ENCODE results near the gene NDUFB4.
"Not testable (repeated sequence)": the region's sequence is repeated elsewhere in the genome, so short reads cannot be mapped to it uniquely, and the experiment has no call there.

The NDUFB4 gene

DNA sequence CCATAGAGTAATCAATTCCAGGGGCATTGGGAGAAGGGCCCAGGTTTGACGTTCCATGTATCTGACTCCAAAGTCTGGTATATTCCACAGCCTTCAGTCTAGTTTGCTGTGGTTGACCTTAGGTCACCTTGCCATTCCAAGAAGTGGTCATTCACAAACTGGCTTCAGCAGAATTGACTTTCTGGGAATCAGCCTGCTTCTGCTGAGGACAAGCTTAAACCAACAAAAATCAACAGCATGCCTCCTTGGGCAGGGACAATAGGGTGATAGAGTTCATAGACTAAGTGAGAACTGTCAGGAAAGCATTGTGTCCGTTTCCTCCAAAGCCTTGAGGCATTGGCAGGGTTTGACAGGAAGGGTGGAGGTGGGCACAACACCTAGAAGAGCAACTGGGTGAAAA lies 24.1 kb upstream of the NDUFB4 start:
- no peak for DNase-seq

DNA sequence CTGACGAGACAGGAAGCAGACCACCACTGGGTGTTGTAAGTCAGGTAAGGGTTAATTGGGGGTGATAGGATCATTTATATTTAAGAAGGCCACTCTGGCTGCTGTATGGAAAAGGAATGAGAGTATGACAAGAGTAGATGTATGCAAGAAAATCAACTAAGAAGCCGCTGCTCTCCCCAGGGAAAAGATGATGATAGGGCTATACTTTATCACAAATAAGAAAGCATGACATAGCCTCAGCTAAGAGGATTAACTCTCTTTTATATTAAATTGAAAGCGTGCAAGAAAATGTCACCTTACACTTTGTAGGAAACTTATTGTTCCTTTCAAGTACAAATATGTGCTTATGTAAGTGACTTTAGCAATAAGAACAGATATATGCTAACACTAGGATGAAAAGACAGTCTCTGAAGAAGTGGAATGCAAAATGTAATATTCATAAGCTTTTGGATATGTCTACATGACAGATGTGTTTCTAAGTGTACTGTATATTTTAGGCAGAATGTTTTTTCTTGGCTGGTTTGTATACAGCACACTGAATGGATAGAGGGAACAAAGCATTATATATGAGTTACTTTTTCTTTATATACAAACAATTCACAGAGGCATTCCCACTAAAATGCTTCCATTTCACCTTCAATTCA lies 8.7 kb upstream of the NDUFB4 start:
- DNase-seq, result no peak

DNA sequence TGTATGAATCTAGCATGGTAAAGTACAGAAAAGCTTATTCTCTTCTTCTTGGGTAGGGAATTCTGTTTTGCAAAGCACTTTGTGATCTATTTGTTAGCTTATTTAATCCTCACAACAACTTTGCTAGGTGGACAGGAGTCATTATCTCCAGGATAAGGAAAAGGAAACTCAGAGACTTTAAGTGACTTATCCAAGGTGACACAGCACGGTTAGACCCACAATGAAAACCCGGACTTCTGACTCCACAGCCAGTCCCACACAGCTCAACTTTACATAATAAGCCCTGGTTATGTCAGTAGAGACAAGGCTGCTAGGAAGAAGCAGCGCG lies 384 bp upstream of the NDUFB4 start:
- DNase-seq, result no peak

DNA sequence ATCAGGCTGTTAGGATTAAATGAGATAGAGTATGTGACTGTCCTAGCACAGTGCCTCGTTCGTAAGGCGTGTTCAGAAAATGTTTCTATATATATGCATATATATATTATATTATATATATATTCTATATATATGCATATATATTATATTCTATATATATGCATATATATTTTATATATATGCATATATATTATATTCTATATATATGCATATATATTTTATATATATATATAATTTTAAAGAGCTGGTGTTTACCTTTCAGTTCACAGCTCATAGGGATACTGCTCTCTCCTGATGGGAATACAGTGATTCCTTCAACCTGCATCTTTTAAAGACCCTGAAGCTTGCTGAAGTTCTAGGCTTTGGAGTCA lies 702 bp downstream of the NDUFB4 start:
- DNase-seq, result no peak

DNA sequence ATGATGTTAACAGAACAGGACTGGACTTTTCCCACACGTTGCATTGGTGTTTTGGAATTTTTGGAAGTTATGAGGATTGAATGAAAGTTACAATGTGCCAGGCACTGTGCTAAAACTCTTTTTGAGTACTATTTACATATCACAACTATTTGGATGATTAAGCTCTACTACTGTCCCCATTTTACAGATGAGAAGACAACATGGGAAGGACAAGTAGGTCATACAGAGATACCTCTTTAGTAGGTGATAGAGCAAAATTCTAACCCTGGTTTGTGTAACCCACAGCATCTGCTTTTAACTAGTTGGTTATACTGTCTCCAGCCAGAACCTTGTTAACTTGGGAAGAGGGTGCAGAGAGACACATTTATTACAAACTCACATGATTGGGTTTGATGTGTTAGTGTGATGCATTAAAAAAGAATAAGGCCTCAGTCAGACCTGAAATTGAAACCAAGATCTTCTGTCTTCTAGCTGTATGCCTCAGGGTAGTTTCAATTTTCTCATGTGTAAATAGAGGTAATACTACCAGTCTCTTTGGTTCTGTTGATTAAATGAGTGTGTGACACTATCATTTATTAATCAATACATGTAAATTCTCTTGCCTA lies 1.4 kb downstream of the NDUFB4 start:
- peak in 1 of 2 donors; percentile 11 for DNase-seq

DNA sequence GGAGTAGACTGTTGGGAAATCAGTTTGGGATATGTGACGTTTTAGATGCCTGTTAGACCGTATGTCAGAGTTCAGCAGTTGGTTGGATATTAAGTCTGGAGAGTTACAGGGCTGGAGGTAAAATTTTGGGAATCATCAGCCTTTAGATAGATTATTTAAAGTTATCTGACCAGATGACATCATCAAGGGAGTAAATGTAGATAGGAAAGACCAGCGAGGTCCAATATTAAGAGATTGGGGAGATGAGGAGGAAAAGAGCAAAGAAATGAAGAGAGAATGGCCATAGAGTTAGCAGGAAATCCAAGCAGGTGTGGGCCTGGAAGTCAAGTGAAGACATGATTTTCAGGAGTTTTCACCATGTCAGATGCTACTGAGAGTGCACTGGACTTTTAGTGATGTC lies 3.1 kb downstream of the NDUFB4 start:
- no peak for DNase-seq

DNA sequence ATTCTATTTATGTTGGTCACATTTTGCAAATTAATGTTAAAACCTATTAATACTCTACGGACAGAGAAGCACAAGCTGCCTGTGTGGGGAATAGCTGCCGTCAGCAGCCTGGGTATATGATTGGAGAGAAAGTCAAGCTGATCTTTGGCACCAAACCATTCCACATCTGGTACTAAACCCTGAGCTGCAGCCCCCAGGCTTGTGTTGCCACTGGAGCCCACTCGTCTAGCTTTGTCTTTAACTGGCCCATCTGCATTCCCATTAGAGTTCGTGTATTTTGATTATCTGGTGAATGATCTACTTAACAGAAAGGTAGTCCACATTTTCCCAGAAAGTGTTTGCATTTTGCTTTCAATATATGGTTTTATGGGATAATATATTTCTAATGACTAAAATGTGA lies 5.4 kb downstream of the NDUFB4 start:
- no peak for DNase-seq

DNA sequence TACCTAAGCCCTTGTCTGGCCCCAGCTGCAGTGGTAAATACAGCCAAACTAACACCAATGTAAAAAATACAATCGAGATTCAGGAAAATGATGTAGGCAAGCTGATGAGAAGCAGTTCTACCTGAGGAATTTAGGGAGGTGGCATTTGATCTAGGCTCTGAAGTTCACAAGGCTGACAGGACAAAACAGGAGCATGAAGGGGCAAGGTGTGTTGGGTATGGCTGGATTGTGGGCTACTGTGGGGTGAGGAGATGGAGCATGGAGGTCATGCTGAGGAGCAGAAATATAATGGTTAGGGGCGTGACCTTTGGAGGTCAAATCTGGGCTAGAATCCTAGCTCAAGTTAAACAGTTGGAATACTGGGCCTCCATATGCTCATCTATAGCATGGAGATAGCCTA lies 6.5 kb downstream of the NDUFB4 start:
- no peak for DNase-seq

DNA sequence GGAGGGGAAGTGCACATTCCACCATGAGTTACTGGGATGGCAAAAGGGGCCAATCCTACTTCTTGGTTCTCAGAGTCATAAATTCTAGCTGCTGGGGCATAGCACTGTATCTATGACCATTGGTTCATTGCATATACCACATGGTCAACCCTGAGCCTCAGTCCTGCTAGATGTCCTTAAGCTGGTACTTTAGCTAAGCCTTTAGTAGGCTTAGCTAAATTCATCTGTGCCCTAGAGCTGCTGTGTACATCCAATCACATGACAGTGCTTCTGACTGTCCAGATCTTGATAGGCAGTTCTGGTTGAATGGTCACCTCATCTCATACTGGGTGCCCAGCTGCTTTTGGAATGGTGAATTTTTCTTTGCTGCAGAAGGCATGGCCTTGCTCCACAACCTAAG lies 8.2 kb downstream of the NDUFB4 start:
- no peak for DNase-seq

DNA sequence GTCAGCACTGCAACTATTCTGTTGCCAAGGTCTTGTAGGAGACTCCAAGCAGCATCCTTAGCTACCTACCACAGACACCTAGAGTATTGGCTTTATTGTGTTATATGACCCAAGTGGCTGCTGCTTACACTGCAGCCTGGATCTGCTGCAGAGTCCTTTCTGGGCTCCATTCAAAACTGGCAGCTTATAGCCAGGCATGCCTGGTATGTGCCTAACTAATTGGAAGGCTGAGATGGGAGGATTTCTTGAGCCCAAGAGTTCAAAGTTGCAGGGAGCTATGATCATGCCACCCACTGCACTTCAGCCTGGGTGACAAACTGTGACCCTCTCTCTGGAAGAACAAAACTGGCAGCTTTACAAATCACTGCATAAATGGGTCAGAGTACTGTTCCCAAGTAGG lies 8.6 kb downstream of the NDUFB4 start:
- no peak for DNase-seq

DNA sequence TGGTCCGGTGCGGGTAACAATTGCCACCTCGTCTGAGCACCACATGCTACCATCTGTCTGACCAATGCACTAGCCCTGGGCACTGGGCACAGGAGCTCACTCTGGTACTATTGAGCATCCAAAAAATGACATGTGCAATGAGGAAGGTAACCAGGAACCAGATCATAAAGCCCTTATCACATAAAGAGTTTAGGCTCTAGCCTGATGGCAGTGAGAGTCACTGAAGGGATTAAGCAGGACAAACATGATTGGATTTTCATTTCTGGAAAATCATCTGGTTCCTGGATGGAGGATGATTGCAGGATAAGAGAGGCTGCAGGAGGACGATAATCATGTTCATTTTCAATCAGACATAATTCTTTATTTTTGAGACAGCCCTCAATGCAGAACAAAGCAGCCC lies 12.4 kb downstream of the NDUFB4 start:
- DNase-seq, result no peak

DNA sequence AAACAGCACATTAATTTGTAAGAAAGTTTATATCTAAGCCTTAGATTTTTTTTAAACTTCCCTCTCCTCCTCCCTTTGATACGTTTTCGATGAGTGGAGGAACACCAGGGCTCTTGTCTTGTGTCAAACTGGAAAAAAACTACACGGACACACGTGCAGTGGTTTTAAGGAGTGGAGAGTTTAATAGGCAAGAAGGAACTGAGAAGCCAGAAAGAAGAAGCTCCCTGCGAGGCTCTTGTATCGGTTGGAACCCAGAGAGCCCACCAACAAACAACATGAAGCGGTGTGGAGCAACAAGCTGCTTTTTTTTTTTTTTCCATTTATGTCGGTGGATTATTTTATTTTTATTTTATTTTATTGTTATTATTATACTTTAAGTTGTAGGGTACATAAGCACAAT lies 18.6 kb downstream of the NDUFB4 start:
- DNase-seq, result no peak

DNA sequence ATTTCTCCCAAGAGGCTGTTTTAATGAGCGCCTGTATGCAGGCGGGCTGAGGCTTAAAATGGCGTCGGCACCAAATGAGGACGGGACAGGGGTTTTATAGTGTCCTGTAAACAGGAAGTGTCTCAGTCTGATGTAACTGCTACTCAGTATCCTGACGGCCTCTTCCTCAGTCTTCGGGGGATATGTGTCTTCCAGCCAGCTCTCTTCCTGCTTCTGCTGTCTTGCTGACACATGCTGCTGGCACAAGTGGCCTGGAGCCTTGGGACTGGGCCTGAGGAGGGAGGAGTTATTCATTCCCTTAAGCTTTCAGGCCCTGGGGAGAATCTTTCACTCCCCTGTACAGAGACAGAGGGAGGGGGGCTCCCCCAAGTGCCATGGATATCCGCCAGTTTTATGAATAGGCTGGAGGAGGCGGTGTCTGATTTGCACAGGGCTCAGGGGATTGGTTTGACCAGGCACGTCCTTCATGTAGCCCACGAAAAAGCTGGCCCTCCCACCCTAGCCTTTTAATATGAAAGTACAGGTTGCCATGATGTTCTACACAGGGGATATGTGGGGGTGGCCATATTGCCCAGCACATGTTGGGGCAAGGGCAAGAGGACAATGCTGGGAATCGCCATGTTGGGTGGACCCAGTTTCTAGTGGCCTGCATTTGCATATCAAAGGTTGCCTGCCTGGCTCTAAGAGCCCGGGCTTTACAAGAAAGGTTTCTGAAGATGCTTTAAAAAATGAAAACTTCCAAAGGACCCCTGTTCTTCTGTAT lies 19.9 kb downstream of the NDUFB4 start:
- DNase-seq, result peak in 1 of 2 donors; percentile 6

DNA sequence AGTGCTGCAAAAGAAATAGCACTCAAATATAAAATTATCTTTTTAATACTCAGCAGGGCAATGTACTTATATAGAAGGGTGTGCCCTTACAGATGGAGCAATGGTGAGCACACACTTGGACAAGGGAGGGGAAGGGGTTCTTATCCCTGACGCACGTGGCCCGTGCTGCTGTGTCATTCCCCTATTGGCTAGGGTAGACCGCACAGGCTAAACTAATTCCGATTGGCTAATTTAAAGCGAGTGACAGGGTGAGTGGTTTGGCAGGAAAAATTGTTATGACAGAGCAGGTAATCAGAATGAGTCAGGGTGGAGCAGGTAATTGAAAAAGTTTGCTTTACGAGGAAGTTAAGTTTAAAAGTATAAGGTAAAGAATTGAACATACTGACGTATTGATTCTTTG lies 20.6 kb downstream of the NDUFB4 start:
- DNase-seq, result not testable (repeated sequence)

DNA sequence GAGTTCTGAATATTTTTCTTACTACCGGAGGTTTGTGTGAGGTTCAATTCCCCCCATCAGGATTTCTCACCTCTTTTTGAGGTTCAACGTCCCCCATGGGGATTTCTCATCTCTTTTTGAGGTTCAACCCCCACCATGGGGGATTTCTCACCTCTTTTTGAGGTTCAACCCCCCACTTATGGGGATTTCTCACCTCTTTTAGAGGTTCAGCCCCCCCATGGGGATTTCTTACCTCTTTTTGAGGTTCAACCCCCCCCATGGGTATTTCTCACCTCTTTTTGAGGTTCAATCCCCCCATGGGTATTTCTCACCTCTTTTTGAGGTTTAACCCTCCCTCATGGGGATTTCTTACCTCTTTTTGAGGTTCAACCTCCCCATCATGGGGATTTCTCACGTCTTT lies 26.3 kb downstream of the NDUFB4 start:
- no peak for DNase-seq

DNA sequence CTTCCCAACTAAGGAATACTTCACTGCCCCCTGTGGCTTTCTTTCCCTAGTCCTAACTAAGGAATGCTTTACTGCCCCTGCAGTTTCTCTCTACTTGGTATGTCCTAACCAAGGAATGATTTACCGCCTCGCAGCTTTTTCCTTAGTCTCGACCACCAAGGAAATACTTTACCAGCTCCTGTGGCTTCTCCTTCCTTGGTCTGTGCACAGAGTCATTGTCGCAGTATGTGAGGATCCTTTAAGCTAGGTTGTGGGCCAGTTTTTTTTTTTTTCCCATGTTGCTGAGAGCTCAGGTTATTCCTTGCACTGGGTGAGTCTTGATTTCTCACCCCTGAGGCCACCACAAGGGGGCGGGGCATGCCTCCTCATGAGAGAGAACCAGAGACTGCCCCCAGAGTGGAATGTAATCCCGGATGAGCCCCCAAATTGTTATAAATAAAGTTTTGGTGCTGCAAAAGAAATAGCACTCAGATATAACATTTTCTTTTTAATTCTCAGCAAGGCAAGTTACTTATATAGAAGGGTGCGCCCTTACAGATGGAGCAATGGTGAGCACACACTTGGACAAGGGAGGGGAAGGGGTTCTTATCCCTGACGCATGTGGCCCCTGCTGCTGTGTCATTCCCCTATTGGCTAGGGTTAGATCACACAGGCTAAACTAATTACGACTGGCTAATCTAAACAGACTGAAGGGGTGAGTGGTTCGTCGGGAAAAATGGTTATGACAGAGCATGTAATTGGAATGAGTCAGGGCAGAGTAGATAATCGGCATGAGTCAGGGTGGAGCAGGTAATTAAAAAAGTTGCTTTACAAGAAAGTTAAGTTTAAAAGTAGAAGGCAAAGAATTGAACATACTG lies 27.0 kb downstream of the NDUFB4 start:
- peak in 1 of 2 donors; percentile 13 for DNase-seq

DNA sequence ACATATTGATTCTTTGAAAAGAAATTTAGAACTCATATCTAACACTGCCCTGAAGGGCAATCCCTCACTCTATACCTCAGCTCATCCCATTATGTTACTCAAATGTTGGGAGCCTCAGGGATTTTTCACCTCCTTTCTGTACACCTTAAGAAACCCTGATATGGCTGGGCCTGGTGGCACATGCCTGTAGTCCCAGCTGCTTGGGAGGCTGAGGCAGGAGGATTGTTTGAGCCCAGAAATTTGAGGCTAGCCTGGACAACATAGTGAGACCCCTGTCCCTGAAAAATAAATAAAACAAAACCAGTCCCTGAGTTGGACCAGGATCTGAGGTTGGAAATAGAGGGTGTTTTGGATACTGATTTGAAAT lies 27.6 kb downstream of the NDUFB4 start:
- no peak for DNase-seq

DNA sequence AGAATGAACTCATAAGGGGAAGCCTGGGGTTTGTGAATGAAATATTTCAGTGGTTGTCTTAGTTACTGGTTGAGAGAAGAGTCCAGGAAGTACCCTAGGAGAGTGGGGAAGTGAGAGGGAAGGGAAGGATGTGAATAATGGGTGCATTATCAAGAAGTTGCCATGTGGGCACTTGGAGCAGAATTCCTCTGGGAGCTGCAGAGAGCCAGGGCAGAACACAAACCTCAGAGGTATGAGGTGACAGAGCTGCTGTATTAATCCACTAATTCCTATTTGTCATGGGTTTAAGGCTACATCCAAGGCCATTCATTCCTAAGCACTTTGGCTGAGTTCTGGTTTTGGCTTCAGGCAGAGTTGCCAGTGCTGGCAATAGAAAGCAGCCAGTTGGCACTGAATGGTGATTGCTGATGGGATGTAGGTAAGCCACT lies 29.0 kb downstream of the NDUFB4 start:
- no peak for DNase-seq

DNA sequence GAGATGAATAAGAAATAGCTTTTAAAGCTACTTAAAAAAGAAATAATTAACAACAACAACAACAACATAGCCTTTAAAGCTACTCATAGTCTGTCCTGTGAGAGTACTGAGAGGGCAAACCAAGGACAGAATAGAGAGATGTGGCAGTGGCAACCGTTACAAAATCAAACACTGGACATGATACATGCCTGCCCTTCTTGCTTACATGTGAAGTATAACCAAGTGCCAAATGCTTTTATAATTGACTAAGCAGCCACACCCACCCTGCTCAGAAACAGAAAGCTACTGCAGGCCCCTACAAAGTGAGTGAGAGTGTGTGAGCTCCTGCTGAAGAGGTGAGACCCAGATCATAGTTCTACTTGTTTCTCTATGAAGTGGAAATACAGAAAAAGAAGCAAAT lies 38.4 kb downstream of the NDUFB4 start:
- no peak for DNase-seq

DNA sequence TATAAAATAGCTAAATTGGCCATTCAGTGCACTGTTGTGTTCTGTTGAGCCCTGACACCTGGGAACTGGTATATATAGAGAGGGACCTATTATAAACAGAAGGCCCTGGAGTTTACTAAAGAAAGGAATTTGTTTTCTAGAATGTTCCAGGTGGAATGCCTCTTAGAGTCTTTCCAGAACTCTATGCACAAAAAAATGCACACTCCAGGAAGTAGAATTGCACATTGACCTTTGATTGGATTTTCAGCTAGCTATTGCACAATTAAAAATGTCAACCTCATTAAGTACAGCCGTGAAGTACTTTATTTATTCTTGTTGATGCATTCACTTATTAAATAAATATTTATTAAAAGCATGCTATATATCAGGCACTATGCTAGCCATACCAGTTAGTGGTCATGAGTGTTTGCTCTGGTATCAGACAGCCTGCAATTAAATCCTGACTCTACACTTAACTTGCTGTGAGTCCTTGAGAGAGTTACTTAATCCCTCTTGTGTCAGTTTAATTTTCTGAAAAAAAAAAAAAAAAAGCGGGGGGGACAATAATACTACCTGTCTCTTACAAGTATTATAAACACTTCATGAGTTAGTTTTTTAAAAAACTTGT lies 40.8 kb downstream of the NDUFB4 start:
- no peak for DNase-seq

DNA sequence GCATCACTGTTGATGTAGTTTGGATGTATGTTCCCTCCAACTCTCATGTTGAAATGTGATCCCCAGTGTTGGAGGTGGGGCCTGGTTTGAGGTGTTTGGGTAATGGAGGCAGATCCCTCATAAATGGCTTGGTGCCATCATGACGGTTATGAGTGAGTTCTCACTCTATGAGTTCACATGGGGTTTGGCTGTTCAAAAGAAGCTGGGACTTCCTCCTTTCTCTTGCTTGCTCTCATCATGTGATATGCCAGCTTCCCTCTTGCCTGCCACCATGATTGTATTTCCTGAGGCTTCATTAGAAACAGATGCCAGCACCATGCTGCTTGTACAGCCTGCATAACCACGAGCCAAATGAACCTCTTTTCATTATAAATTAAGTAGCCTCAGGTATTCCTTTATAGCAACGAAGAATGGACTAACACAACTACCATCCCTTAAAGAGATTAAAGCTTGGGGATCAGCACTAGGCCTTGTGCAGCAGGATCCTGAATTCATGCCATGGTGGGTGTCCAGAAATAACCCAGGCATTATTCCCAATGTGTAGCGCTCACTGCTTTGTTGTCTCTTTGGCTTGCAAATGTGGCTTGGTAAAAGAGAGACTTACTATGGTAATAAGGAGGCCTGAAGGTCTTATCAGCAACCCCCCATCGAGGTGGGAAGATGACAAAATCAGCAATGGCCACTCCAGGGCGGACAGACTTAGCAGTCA lies 41.9 kb downstream of the NDUFB4 start:
- no peak for DNase-seq

DNA sequence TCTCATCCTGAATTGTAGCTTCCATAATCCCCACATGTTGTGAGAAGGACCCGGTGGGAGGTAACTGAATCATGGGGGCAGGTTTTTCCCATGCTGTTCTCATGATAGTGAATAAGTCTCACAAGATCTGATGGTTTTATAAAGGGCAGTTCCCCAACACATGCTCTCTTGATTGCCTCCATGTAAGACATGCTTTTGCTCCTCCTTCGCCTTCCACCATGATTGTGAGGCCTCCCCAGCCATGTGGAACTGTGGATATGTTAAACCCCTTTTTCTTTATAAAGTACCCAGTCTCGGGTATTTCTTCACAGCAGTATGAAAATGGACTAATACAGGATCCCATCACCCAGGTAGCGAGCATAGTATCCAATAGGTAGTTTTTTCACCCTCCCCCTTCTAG lies 42.7 kb downstream of the NDUFB4 start:
- not testable (repeated sequence) for DNase-seq

DNA sequence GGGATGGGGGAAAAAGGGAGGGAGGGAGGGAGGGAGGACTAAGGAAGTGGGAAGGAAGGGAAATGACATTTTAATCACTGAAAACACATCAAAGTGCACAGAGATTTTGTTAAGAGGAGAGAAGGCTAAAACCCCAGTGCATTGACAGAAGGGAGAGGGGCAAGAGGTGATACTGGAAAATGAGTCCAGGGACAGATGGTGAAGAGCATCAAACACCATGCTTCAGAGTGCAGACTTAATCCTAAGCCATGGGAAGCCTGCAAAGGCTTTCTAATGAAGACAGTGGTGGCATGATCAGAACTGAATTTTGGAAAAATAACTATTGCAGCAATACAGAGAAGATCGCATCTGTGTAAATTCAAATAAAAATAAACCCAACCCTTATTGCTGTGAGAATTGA lies 44.1 kb downstream of the NDUFB4 start:
- no peak for DNase-seq
